Left ventricle myocardium inferior (tissue), 1 donor: ENCODE measurements around the gene ENTHD1. TPM values are rescaled to one million over a fixed set of nuclear protein-coding genes. Genes with fewer than 3 reads are reported as not detected.
"Not testable (repeated sequence)": the region's sequence is repeated elsewhere in the genome, so short reads cannot be mapped to it uniquely, and the experiment has no call there.

Experiments used
- DNase-seq: peaks from one replicate; pipeline ENCODE4 v3.0.0-alpha.2; 2020
- H3K27ac ChIP-seq: fragments of 200-600 bp; replicated peaks from 2 replicates; pipeline ENCODE4 v1.8.0; 2021
- H3K27me3 ChIP-seq: fragments of 200-600 bp; 2 replicates; pipeline ENCODE4 v1.8.0; 2021; ENCODE audit warnings: low read depth
- H3K36me3 ChIP-seq: fragments of 200-600 bp; 2 replicates; pipeline ENCODE4 v1.8.0; 2021
- H3K4me1 ChIP-seq: fragments of 200-600 bp; 2 replicates; pipeline ENCODE4 v1.8.0; 2021
- H3K4me3 ChIP-seq: fragments of 200-600 bp; 2 replicates; pipeline ENCODE4 v1.8.0; 2021; ENCODE audit warnings: mild to moderate bottlenecking, moderate library complexity
- H3K9me3 ChIP-seq: fragments of 200-600 bp; replicated peaks from 2 replicates; pipeline ENCODE4 v1.8.0; 2021
- intact Hi-C: fragments of 100-400 bp; cut with micrococcal nuclease; formaldehyde crosslinking; loops from one replicate; pipeline ENCODE4 v1.11.0; 2022
- total RNA-seq: library from RNA; stranded (reverse); fragmentation: NEBNext Ultra II Directional; extraction: Animal tissue kit (Norgen Biotek cat#: 25700); gene quantifications from one replicate; pipeline ENCODE4 v1.2.1, GENCODE V29; 2021
- TF ChIP-seq, protein P1 (sequence below): fragments of 200-600 bp; IDR thresholded peaks from 2 replicates; pipeline ENCODE4 v1.8.0; 2021; ENCODE audit warnings: antibody characterized with exemption, mild to moderate bottlenecking, borderline replicate concordance
- donor health status: DM: no; HTN: yes; CAD: no; lungs with severe emphysema.

ENTHD1 gene
- total RNA-seq, 1 donor from 2014 or later = not detected

GRCh38 chr22:39871008-39871798, 22.4 kb downstream of the ENTHD1 start:
- no peaks in the 10 kb centered on the region for H3K36me3 ChIP-seq
- H3K27me3 ChIP-seq = peaks cover 58% of the 10 kb centered on the region
- peaks cover 8% of the 10 kb centered on the region for H3K9me3 ChIP-seq
- no peak overlapping the region for H3K4me3 ChIP-seq
- no peak overlapping the region for H3K27ac ChIP-seq
- TF ChIP-seq, protein P1, sequence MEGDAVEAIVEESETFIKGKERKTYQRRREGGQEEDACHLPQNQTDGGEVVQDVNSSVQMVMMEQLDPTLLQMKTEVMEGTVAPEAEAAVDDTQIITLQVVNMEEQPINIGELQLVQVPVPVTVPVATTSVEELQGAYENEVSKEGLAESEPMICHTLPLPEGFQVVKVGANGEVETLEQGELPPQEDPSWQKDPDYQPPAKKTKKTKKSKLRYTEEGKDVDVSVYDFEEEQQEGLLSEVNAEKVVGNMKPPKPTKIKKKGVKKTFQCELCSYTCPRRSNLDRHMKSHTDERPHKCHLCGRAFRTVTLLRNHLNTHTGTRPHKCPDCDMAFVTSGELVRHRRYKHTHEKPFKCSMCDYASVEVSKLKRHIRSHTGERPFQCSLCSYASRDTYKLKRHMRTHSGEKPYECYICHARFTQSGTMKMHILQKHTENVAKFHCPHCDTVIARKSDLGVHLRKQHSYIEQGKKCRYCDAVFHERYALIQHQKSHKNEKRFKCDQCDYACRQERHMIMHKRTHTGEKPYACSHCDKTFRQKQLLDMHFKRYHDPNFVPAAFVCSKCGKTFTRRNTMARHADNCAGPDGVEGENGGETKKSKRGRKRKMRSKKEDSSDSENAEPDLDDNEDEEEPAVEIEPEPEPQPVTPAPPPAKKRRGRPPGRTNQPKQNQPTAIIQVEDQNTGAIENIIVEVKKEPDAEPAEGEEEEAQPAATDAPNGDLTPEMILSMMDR = no peak
- no peak for DNase-seq
- intact Hi-C loops = no loop called here
- no peaks in the 10 kb centered on the region for H3K4me1 ChIP-seq

DNA sequence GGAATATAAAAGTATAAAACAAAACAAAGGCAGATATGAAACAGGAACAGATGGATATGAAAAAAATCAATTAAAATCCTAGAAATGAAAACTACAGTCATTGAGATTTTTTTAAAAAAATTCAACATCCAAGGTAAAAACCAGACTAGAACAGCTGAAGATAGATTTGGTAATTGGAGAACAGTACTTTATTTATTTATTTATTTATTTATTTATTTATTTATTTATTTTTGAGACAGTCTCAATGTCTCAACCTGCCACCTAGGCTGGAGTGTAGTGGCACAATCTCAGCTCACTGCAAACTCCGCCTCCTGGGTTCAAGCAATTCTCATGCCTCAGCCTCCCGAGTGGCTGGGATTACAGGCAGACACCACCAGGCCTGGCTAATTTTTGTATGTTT, 23.8 kb downstream of the ENTHD1 start:
- H3K4me3 ChIP-seq = not testable (repeated sequence)

GRCh38 chr22:39868741-39869140, 24.8 kb downstream of the ENTHD1 start:
- Histone ChIP-seq H3K4me3 (no peak overlapping the region), H3K27ac (no peak overlapping the region), H3K9me3 (peaks cover 8% of the 10 kb centered on the region), H3K4me1 (no peaks in the 10 kb centered on the region), H3K27me3 (peaks cover 74% of the 10 kb centered on the region), H3K36me3 (no peaks in the 10 kb centered on the region)
- DNase-seq = no peak
- TF ChIP-seq, protein P1 = no peak
- intact Hi-C loops = no loop called here

More for the DNA sequence above, 23.8 kb downstream of the ENTHD1 start:
- H3K9me3 ChIP-seq, H3K36me3 ChIP-seq, DNase-seq, H3K4me1 ChIP-seq, H3K27ac ChIP-seq, intact Hi-C loops: not testable (repeated sequence)
- H3K27me3 ChIP-seq = peaks cover 64% of the 10 kb centered on the region

DNA sequence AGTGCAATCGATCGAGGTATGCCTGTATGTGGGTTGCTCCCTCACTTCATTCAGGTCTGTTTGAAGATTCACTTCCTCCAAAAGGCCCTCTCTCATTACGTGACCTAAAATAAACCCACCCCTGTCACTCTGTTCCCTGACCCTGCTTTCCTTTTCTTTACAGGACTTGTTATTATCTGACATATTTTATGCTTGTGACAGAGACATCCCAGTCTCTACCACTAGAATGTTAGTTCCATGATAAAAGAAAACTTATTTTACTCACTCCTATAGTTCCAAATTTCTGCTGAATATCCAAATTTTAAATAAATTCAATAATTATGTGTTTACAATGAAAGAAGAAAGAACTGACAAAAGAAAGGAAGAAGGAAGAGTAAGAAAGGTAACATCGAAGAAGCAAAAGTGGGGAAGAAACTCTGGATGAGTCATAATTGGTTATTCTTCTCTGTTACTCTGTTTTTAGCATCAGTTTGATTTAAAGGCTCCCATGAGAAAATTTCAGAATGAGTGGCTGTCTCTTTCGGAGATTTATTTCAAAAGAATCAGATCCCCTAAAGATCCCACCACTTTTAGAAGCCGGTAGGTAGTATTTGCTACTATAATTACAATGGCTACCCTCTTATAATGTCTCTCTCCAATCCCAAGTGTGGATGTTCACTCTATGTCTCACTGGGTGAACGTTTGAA, 33.5 kb downstream of the ENTHD1 start:
- H3K4me1 ChIP-seq = no peaks in the 10 kb centered on the region
- no peak overlapping the region for H3K4me3 ChIP-seq
- H3K36me3 ChIP-seq = no peaks in the 10 kb centered on the region
- peaks cover 80% of the 10 kb centered on the region for H3K27me3 ChIP-seq
- H3K9me3 ChIP-seq = no peaks in the 10 kb centered on the region
- intact Hi-C loops = no loop called here
- no peak for DNase-seq
- H3K27ac ChIP-seq = no peak overlapping the region
- TF ChIP-seq, protein P1 = no peak

GRCh38 chr22:39856588-39856987, 37.0 kb downstream of the ENTHD1 start:
- peaks cover 72% of the 10 kb centered on the region for H3K27me3 ChIP-seq
- TF ChIP-seq, protein P1 = no peak
- no peak overlapping the region for H3K27ac ChIP-seq
- H3K9me3 ChIP-seq = no peaks in the 10 kb centered on the region
- intact Hi-C loops = no loop called here
- H3K36me3 ChIP-seq = no peaks in the 10 kb centered on the region
- no peak for DNase-seq
- no peak overlapping the region for H3K4me3 ChIP-seq
- H3K4me1 ChIP-seq = no peaks in the 10 kb centered on the region

DNA sequence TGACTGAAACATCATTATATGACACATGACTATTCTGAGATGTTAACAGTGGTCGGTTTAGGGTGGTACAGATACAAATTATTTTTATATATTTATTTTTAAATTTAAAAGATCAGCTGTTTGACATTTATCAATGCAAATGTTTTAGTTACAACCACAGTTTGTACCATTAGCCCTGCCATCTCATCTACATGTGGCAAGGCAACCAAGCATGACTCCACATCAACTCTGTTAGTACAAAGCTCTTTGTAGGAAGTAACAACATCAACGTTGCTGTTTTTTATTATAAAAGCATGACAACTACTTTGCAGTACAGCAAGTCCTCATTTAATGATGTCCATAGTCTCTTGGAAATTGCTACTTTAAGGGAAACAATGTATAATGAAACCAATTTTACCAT, 40.8 kb downstream of the ENTHD1 start:
- Histone ChIP-seq H3K9me3 (no peaks in the 10 kb centered on the region), H3K4me3 (no peak overlapping the region), H3K27me3 (peaks cover 53% of the 10 kb centered on the region), H3K36me3 (no peaks in the 10 kb centered on the region), H3K4me1 (no peaks in the 10 kb centered on the region), H3K27ac (no peak overlapping the region)
- intact Hi-C loops = no loop called here
- TF ChIP-seq, protein P1 = no peak
- DNase-seq = no peak
